ENCODE measurements around the gene SPDYE4. TPM values are rescaled to one million over a fixed set of nuclear protein-coding genes. Genes with fewer than 3 reads are reported as not detected.

Gene SPDYE4
- total RNA-seq, 1 experiment from 2014 or later = not detected

- BruUV-seq (replicated peaks) = no TSS peak
- Histone ChIP-seq H3K9me3 (ENCODE audit: low read length) (no peaks in the 10 kb centered on the region), H3K36me3 (ENCODE audit: low read depth, low read length) (no peaks in the 10 kb centered on the region), H3K4me2 (ENCODE audit: low read length) (no peak overlapping the region), H4K20me1 (ENCODE audit: low read length) (no peaks in the 10 kb centered on the region), H3K9me2 (replicated peaks; ENCODE audit: low read length) (no peaks in the 10 kb centered on the region), H3K4me1 (ENCODE audit: insufficient read depth, low read length) (no peaks in the 10 kb centered on the region), H3K27me3 (ENCODE audit: low read length) (peaks cover 6% of the 10 kb centered on the region), H3K79me2 (ENCODE audit: low read length) (no peaks in the 10 kb centered on the region), H3K9ac (ENCODE audit: low read length) (no peak overlapping the region), H3K4me3 (ENCODE audit: low read length) (no peak overlapping the region), H3F3A (ENCODE audit: low read length, unreplicated experiment) (no peaks in the 10 kb centered on the region), H2AFZ (ENCODE audit: low read length) (no peak overlapping the region), H3K27ac (ENCODE audit: low read length) (no peak overlapping the region)
- DNase-seq (no peak), ATAC-seq (no peak)
- CTCF ChIA-PET = no interaction called here
- intact Hi-C loops (cut with micrococcal nuclease) = no loop called here
- POLR2A ChIA-PET (ENCODE audit: unreplicated experiment) = no interaction called here
- TF ChIP-seq EZH2phosphoT487 (IDR thresholded peaks at IDR 0.05; ENCODE audit: borderline replicate concordance, low read length) = no peak
- no peak for TF ChIP-seq CTCF (conservative IDR thresholded peaks at IDR 0.05; ENCODE audit: low read depth, low read length)
- no peak for TF ChIP-seq EZH2 (IDR thresholded peaks at IDR 0.05; ENCODE audit: low read length, unreplicated experiment)
Measured at GRCh38 chr17:8712698-8713097, 45.6 kb downstream of the SPDYE4 start.

DNA sequence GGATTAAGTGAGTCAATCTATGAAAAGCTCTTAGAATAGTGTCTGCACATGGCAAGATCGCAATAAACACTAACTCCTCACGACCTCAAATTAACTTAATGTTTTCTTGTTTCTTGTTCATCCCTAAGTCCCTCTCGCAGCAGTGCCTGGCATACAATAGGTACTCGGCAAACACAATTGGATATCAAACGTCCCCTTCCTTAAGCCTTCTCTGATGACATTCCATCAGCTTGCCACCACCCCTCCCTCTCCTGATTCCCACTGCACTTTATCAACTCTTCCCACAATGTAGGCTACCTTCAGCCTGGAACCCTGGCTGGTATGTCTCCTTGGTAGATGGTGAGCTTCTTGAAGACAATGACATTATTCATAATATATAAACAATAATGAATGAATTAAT is 47.1 kb downstream of the SPDYE4 start:
- no peaks in the 10 kb centered on the region for H4K20me1 ChIP-seq (ENCODE audit: low read length)
- H3K27me3 ChIP-seq (ENCODE audit: low read length) = peaks cover 7% of the 10 kb centered on the region
- no TSS peak for BruUV-seq (replicated peaks)
- no peak overlapping the region for H2AFZ ChIP-seq (ENCODE audit: low read length)
- H3K9me2 ChIP-seq (replicated peaks; ENCODE audit: low read length) = no peaks in the 10 kb centered on the region
- H3K4me3 ChIP-seq (ENCODE audit: low read length) = no peak overlapping the region
- no peaks in the 10 kb centered on the region for H3F3A ChIP-seq (ENCODE audit: low read length, unreplicated experiment)
- ATAC-seq (no peak), DNase-seq (no peak)
- no peaks in the 10 kb centered on the region for H3K9me3 ChIP-seq (ENCODE audit: low read length)
- intact Hi-C loops (cut with micrococcal nuclease) = no loop called here
- H3K9ac ChIP-seq (ENCODE audit: low read length) = no peak overlapping the region
- TF ChIP-seq CTCF (conservative IDR thresholded peaks at IDR 0.05; ENCODE audit: low read depth, low read length) (no peak), EZH2phosphoT487 (IDR thresholded peaks at IDR 0.05; ENCODE audit: borderline replicate concordance, low read length) (no peak), EZH2 (IDR thresholded peaks at IDR 0.05; ENCODE audit: low read length, unreplicated experiment) (no peak)
- H3K36me3 ChIP-seq (ENCODE audit: low read depth, low read length) = no peaks in the 10 kb centered on the region
- H3K79me2 ChIP-seq (ENCODE audit: low read length) = no peaks in the 10 kb centered on the region
- no peak overlapping the region for H3K27ac ChIP-seq (ENCODE audit: low read length)
- ChIA-PET POLR2A (ENCODE audit: unreplicated experiment) (no interaction called here), CTCF (no interaction called here)
- no peak overlapping the region for H3K4me2 ChIP-seq (ENCODE audit: low read length)
- H3K4me1 ChIP-seq (ENCODE audit: insufficient read depth, low read length) = no peaks in the 10 kb centered on the region

GRCh38 chr17:8710813-8711212 is 47.5 kb downstream of the SPDYE4 start:
- TF ChIP-seq EZH2 (IDR thresholded peaks at IDR 0.05; ENCODE audit: low read length, unreplicated experiment) (no peak), CTCF (conservative IDR thresholded peaks at IDR 0.05; ENCODE audit: low read depth, low read length) (no peak), EZH2phosphoT487 (IDR thresholded peaks at IDR 0.05; ENCODE audit: borderline replicate concordance, low read length) (no peak)
- ChIA-PET POLR2A (ENCODE audit: unreplicated experiment) (no interaction called here), CTCF (no interaction called here)
- H3K9me2 ChIP-seq (replicated peaks; ENCODE audit: low read length) = no peaks in the 10 kb centered on the region
- no peaks in the 10 kb centered on the region for H3K4me1 ChIP-seq (ENCODE audit: insufficient read depth, low read length)
- H2AFZ ChIP-seq (ENCODE audit: low read length) = no peak overlapping the region
- no peaks in the 10 kb centered on the region for H3K36me3 ChIP-seq (ENCODE audit: low read depth, low read length)
- no peaks in the 10 kb centered on the region for H3K9me3 ChIP-seq (ENCODE audit: low read length)
- H4K20me1 ChIP-seq (ENCODE audit: low read length) = no peaks in the 10 kb centered on the region
- no peak for DNase-seq
- intact Hi-C loops (cut with micrococcal nuclease) = no loop called here
- no peak overlapping the region for H3K9ac ChIP-seq (ENCODE audit: low read length)
- H3K4me3 ChIP-seq (ENCODE audit: low read length) = no peak overlapping the region
- no peaks in the 10 kb centered on the region for H3F3A ChIP-seq (ENCODE audit: low read length, unreplicated experiment)
- no TSS peak for BruUV-seq (replicated peaks)
- H3K4me2 ChIP-seq (ENCODE audit: low read length) = no peak overlapping the region
- no peak for ATAC-seq
- no peaks in the 10 kb centered on the region for H3K79me2 ChIP-seq (ENCODE audit: low read length)
- H3K27me3 ChIP-seq (ENCODE audit: low read length) = peaks cover 7% of the 10 kb centered on the region
- no peak overlapping the region for H3K27ac ChIP-seq (ENCODE audit: low read length)
